Adrenal gland (tissue), 12 donors: ENCODE measurements around the gene TSPAN18. TPM values are rescaled to one million over a fixed set of nuclear protein-coding genes. Genes with fewer than 3 reads are reported as not detected.

Source experiments
- DNase-seq, 7 donors: peaks; one replicate each; pipeline ENCODE4 v3.0.0-alpha.2; 2019 to 2020
- H3K27ac ChIP-seq, 5 donors: fragments of 200-600 bp; sonication (generic) in 4 of 5; 1 replicate in 3 of 5; 2 replicates in 2 of 5; pipeline versions ENCODE4 v1.5.1 to v1.8.0; 2016 to 2020; ENCODE audit warnings: mild to moderate bottlenecking in 1 of 5
- H3K27me3 ChIP-seq: fragments of 200-600 bp; 2 replicates; pipeline ENCODE4 v1.8.0; 2021
- H3K36me3 ChIP-seq, 2 donors: fragments of 200-600 bp; replicated peaks in 1 of 2; 1 replicate in 1 of 2; 2 replicates in 1 of 2; pipeline versions ENCODE4 v1.5.1 to v1.8.0; 2018 to 2022
- H3K4me1 ChIP-seq, 2 donors: fragments of 200-600 bp; replicated peaks in 1 of 2; 1 replicate in 1 of 2; 2 replicates in 1 of 2; pipeline versions ENCODE4 v1.5.1 to v1.8.0; 2018 to 2021
- H3K4me3 ChIP-seq, 4 donors: fragments of 200-600 bp; sonication (generic) in 3 of 4; one replicate each; pipeline ENCODE4 v1.5.1; 2016 to 2018
- H3K9me3 ChIP-seq, 3 donors: fragments of 200-600 bp; sonication (generic) in 1 of 3; replicated peaks in 1 of 3; 1 replicate in 2 of 3; 2 replicates in 1 of 3; pipeline versions ENCODE4 v1.5.1 to v1.8.0; 2016 to 2021
- POLR2A ChIP-seq, 2 donors: fragments of 450-650 bp; IDR thresholded peaks; one replicate each; pipeline ENCODE4 v1.6.1; 2017; ENCODE audit warnings: antibody characterized with exemption in 2 of 2, mild to moderate bottlenecking in 2 of 2, moderate library complexity in 1 of 2
- WGBS, 4 donors: extraction: QIAGEN DNeasy Blood & Tissue Kit in 2 of 4; methylation state at CpG; one replicate each; pipeline versions ENCODE4 v1.1.5 to v1.1.7; 2013 to 2017; 5-methylcytosine and 5-hydroxymethylcytosine counted together
- intact Hi-C, 2 donors: fragments of 100-400 bp; cut with DNase I; formaldehyde crosslinking; loops; one replicate each; pipeline versions ENCODE4 v1.14.1 to v1.15.0; 2022 to 2023
- polyA plus RNA-seq, 3 donors: library from polyadenylated mRNA; stranded (reverse); fragments of 200-250 nt in 2 of 3; fragments of 350-450 nt in 1 of 3; fragmentation: Illumina TruSeq in 1 of 3; extraction: RNeasy Lipid Tissue Mini Kit (QIAGEN cat#74804) in 1 of 3; gene quantifications; one replicate each; pipeline ENCODE4 v1.2.3, GENCODE V29; 2013 to 2014
- total RNA-seq, 9 donors: library from RNA; depleted of rRNA in 4 of 9; stranded (reverse); fragments of >200 nt in 4 of 9; fragments of 120-200 nt in 1 of 9; fragmentation: NEBNext Ultra II Directional in 1 of 9; extraction: Animal tissue kit (Norgen Biotek cat#: 25700) in 1 of 9; gene quantifications; one replicate each; pipeline versions ENCODE4 v1.1.0 to v1.2.4, GENCODE V29; 2013 to 2023
- TF ChIP-seq, protein P1 (sequence below), 6 experiments: fragments of 450-650 bp in 4 of 6; fragments of 200-600 bp in 2 of 6; sonication (generic) in 1 of 6; IDR thresholded peaks; 1 replicate in 5 of 6; 2 replicates in 1 of 6; pipeline versions ENCODE4 v1.5.1 to v1.8.0; 2016 to 2021; ENCODE audit warnings: antibody characterized with exemption in 6 of 6, mild to moderate bottlenecking in 2 of 6, moderate library complexity in 1 of 6
- donor health status: healthy with polysubstance abuse.
- donor health status: Bipolar disorder and iron deficiency.
- donor health status: DM: yes; HTN: yes; CAD: no.
- donor health status: DM: no; HTN: no; CAD: no.
- donor health status: DM: no; HTN: no; CAD: no.
- donor health status: DM: yes; HTN: yes; CAD: no.

Gene TSPAN18
- total and polyA plus RNA-seq, 12 donors: 24.5 to 168 (median 58.4) TPM

DNA sequence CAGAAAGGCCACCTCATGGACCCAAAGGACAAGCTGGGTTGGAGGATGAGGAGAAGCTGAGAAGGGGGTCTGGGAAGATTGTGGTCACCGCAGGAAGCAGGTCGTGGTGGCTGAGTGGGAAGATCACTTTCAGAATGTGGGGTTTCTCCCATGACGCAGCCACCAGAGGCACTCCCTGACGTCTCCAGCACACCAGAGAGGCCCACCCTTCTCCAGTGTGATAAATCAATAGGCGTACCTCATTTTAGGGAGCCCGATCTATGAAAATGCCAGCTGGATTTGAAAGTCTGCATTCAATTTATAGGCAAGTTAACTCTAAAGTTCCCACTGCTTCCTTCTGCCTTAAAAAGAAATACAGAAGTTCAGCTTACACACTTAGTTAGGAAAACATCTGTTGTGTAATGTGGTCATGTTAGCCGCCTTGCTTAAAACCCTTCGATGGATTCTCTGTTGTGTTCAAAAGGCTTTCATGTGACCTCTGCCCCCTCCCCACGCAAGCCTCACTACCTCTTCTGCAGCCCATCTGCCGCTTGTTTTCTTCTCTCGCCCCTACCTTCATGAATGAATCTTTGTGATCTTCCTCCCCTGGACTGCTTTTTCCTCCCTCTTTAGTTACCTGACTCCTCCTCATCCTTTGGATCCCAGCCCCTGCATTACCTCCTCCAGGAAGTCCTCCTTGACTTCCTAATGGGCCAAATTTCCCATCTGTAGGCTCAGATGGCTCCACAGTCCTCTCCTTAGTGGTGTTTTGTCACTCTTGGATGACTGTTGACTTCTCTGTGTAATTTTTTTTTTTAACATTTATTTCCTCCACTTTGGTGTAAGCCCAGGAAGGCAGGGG lies 10.7 kb downstream of the TSPAN18 start:
- no peak for DNase-seq
- H3K27me3 ChIP-seq: no peaks in the 10 kb centered on the region
- no peak overlapping the region for H3K4me3 ChIP-seq
- H3K27ac ChIP-seq: no peak overlapping the region
- H3K9me3 ChIP-seq: no peaks in the 10 kb centered on the region
- peaks cover 0 to 29% of the 10 kb centered on the region in 2 donors for H3K4me1 ChIP-seq
- 74 to 83% (median 75%) methylated on average over 11 of the region's 11 CpGs for WGBS, 4 donors
- no peaks in the 10 kb centered on the region for H3K36me3 ChIP-seq
- no peak for TF ChIP-seq POLR2A (IDR thresholded peaks at IDR 0.05)
- TF ChIP-seq, protein P1, sequence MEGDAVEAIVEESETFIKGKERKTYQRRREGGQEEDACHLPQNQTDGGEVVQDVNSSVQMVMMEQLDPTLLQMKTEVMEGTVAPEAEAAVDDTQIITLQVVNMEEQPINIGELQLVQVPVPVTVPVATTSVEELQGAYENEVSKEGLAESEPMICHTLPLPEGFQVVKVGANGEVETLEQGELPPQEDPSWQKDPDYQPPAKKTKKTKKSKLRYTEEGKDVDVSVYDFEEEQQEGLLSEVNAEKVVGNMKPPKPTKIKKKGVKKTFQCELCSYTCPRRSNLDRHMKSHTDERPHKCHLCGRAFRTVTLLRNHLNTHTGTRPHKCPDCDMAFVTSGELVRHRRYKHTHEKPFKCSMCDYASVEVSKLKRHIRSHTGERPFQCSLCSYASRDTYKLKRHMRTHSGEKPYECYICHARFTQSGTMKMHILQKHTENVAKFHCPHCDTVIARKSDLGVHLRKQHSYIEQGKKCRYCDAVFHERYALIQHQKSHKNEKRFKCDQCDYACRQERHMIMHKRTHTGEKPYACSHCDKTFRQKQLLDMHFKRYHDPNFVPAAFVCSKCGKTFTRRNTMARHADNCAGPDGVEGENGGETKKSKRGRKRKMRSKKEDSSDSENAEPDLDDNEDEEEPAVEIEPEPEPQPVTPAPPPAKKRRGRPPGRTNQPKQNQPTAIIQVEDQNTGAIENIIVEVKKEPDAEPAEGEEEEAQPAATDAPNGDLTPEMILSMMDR (IDR thresholded peaks at IDR 0.05): no peak
- intact Hi-C loops: no loop called here

DNA sequence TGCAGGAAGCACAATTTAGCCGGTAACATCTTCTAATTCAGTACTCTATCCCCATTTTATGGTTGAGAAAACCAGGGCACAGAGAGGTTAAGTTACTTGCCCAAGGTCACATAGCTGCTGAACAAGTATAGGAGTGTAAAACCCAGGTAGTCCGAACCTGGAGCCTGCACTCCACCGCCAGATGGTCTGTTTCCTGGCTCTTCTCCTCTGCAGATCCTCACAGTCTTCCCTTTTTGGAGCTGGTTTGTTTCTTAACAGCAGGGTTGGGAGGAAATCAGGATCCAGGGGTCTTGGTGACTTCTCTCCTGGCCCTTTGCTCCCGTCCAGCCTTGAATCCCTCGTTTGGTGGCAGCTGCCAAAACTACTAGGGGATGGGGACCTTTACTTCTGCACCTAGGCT lies 12.0 kb downstream of the TSPAN18 start:
- 71 to 81% (median 72%) methylated on average over 5 of the region's 5 CpGs for WGBS, 4 donors
- H3K27ac ChIP-seq: no peak overlapping the region

DNA sequence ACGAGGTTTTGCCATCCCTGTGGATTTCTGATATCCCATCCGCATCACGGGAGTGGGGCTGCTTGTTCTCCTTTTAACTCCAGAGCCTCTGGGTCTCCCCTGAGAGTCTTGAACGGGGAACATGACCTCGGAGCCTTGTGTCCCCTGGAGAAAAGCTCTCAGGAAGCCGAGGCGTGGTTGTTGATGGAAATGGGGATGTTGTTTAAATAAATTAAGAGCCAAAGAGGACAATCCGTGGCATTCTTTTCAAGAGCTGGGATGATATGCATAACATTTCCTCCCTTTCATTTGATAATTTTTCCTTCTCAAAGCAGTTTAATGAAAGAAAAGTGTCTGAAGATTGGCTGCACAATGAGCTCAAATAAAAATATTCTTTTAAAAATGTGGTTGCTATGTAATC lies 14.2 kb downstream of the TSPAN18 start:
- peaks cover 0 to 27% of the 10 kb centered on the region in 2 donors for H3K4me1 ChIP-seq
- 54 to 65% (median 60%) methylated on average over 5 to 8 of the region's 8 CpGs for WGBS, 4 donors
- no peaks in the 10 kb centered on the region for H3K9me3 ChIP-seq
- H3K27ac ChIP-seq: no peak overlapping the region
- no peak overlapping the region for H3K4me3 ChIP-seq
- intact Hi-C loops: no loop called here
- DNase-seq: no peak
- H3K36me3 ChIP-seq: no peaks in the 10 kb centered on the region
- TF ChIP-seq POLR2A (IDR thresholded peaks at IDR 0.05): no peak
- H3K27me3 ChIP-seq: no peaks in the 10 kb centered on the region

More for the DNA sequence above, 12.0 kb downstream of the TSPAN18 start:
- no peaks in the 10 kb centered on the region for H3K36me3 ChIP-seq
- intact Hi-C loops: no loop called here
- no peaks in the 10 kb centered on the region for H3K9me3 ChIP-seq
- no peaks in the 10 kb centered on the region for H3K27me3 ChIP-seq
- DNase-seq: no peak
- H3K4me3 ChIP-seq: no peak overlapping the region
- H3K4me1 ChIP-seq: peaks cover 0 to 29% of the 10 kb centered on the region in 2 donors
- TF ChIP-seq POLR2A (IDR thresholded peaks at IDR 0.05): no peak
- TF ChIP-seq, protein P1 (IDR thresholded peaks at IDR 0.05): no peak

DNA sequence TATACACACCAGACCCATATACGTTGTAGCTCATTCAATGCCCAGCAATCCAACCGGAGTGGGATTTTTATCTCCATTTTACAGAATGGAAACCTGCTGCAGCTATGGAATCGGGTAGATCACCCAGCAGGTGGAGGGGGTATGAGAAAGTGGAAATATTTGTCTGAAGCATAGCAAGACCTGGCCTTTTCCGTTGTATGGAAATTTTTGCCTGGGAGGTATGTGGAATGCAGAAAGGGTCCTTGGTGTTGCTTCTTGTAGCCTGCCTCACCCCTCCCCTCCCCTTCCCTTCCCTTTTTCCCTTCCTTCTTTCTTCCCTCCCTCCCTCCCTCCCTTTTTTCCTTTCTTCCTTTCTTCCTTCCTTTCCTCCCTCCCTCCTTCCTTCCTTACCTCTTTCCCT lies 15.2 kb downstream of the TSPAN18 start:
- H3K27ac ChIP-seq: no peak overlapping the region
- H3K27me3 ChIP-seq: no peaks in the 10 kb centered on the region
- 89 to 99% (median 91%) methylated on average over 4 of the region's 4 CpGs for WGBS, 4 donors
- H3K36me3 ChIP-seq: no peaks in the 10 kb centered on the region
- intact Hi-C loops: no loop called here
- H3K9me3 ChIP-seq: no peaks in the 10 kb centered on the region
- H3K4me1 ChIP-seq: peaks cover 0 to 33% of the 10 kb centered on the region in 2 donors
- no peak overlapping the region for H3K4me3 ChIP-seq
- DNase-seq: no peak
- no peak for TF ChIP-seq POLR2A (IDR thresholded peaks at IDR 0.05)
- TF ChIP-seq, protein P1 (IDR thresholded peaks at IDR 0.05): no peak
